Ureter (tissue), 1 donor: ENCODE data around the gene FBLN7. TPM values are rescaled to one million over a fixed set of nuclear protein-coding genes. Genes with fewer than 3 reads are reported as not detected.

Experiments
- DNase-seq: peaks from one replicate; pipeline ENCODE4 v3.0.0-alpha.2; 2020; ENCODE audit warnings: low spot score
- total RNA-seq: library from RNA; stranded (reverse); gene quantifications from one replicate; pipeline ENCODE4 v1.2.4, GENCODE V29; 2023
- donor health status: DM: yes; HTN: yes; CAD: no.

Gene FBLN7
- total RNA-seq, 1 donor from 2014 or later = 8.9 TPM

DNA sequence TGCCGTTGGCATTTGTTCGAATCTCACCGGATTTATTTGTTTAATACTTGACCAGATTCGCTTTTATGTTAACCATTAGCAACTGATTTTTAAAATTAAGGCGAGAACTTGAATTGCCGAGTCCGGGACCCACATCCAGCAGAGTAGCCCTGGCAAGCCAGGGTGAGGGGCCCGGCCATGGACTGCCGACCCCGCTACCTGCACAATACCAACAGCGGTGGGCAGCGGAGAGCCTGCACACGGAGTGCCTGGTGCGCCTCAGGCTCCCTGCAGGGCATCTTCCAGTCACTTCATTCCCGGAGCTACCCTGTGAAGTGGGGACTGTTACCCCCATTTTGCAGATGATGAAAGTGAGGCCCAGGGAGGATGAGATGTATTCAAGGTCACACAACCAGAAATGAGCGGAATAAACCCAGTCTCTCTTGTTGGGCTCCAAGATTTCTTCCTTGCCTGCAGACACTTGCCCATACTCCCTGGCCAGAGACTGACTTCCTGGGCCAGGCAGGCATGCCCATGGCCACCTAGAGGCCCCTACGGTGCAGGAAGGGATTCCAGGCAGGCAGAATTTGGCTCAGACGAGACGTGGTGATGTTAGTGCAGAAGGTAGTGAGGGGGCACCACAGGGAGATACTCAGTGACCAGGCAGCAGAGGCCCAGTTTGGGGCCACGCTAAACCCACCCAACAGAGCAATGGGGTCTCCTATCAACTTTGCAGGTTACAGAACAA lies 2.9 kb downstream of the FBLN7 start:
- no peak for DNase-seq

DNA sequence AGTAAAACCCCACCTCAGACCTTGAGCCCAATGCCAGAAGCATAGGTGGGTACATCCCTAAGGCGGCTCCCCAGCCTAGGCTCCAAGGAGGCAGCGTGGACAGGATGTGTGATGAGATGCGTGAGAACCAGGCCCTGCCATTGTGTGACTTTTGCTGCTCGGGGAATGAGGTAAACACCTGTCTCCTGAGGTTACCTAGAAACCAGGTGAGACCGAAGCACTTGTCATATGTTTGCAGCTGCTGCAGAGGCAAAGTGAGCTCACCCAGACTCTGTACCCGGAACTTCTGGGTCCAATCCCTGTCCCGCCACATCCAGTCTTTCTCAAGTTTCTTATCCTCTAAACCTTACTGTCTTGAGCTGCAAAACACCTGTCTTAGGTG lies 3.4 kb downstream of the FBLN7 start:
- no peak for DNase-seq

DNA sequence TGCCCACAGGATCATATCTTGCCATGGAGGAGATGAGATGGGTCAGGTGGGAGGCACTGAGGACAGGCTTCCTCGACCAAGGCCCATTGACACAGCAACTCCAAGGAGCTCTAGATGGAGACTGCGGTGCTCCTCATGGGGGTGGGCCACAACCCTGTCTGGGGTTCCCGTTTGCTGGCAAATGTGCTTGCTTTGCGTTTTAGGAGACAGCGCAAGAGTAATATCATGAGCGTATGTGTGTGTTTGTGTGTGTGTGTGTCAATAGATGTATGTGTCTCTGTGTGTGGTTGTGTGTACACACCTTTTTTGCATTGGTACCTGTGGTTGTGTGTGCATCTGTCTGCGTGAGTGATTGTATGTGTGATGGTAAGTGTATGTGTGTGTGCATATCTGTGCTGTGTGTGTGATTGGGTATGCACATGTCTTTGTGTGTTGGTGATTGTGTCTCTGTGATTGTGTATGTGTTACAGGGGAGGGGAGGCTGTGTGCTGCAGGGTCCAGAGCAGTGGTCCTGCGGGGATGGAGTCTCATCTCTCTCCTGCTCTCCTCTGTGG lies 4.4 kb downstream of the FBLN7 start:
- DNase-seq = no peak

GRCh38 chr2:112143150-112143549 lies 5.0 kb downstream of the FBLN7 start:
- DNase-seq = no peak

DNA sequence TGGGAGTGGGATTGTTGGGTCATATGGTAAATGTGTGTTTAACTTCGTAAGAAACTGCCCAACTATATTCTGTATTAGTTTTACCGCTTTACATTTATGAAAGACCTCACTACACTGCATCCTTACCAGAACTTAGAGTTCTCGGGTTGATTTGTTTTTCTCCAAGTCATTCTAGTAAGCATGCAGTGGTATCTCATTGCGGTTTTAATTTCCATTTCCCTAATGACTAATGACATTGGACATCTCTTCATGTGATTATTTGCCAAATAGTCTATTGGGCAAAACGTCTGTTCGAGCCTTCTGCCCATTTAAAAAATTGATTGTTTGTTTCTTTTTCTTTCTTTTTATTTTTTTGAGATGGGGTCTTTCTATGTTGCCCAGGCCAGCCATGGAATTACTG lies 6.8 kb downstream of the FBLN7 start:
- peak; percentile 15 for DNase-seq

GRCh38 chr2:112147382-112148168 lies 9.4 kb downstream of the FBLN7 start:
- DNase-seq = no peak

- DNase-seq = peak; percentile 9
These were observed 10.3 kb downstream of the FBLN7 start for GRCh38 chr2:112148477-112148876.

- peak; percentile 32 for DNase-seq
These were observed 11.0 kb downstream of the FBLN7 start for GRCh38 chr2:112149194-112149593.

GRCh38 chr2:112149866-112150435 lies 11.8 kb downstream of the FBLN7 start:
- DNase-seq = peak; percentile 26

GRCh38 chr2:112150447-112150846 lies 12.3 kb downstream of the FBLN7 start:
- no peak for DNase-seq

DNA sequence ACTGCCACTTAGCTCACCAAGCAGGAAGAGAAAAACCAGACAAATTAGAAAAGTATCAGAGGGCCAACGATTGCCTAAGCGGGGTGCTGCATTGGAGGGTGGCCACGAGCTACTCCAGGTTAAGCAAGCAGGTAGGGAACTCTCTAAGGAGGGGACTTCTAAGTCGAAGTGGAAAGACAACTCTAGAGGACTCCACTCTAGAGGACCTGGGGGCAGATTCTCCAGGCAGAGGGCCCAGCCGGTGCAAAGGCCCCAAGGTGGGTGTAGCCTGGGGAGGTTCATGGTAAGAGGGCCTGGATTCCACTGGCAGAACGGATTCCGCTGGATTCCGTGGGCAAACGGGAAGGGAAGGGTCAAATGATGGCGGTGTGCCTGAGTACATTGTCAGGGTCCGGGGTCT lies 12.7 kb downstream of the FBLN7 start:
- DNase-seq = no peak

DNA sequence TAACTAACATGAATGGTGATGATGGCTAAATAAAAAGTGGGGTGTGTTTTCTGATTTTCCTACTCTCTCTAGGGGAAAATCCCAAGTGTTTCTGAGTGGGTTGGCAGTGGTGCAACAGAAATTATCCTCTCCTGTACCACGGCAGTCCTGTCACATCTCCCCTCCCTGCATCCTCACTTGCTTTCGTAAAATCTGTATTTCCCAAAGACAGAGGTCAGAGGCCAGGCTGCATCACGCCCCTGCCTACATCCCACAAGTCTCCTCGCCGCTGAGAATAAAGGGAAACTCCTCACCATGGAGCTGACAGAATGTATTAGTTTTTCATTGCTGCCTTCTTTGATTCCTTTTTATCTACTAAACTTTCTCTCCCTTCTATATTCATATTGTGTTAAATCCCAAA lies 13.1 kb downstream of the FBLN7 start:
- peak; percentile 8 for DNase-seq

DNA sequence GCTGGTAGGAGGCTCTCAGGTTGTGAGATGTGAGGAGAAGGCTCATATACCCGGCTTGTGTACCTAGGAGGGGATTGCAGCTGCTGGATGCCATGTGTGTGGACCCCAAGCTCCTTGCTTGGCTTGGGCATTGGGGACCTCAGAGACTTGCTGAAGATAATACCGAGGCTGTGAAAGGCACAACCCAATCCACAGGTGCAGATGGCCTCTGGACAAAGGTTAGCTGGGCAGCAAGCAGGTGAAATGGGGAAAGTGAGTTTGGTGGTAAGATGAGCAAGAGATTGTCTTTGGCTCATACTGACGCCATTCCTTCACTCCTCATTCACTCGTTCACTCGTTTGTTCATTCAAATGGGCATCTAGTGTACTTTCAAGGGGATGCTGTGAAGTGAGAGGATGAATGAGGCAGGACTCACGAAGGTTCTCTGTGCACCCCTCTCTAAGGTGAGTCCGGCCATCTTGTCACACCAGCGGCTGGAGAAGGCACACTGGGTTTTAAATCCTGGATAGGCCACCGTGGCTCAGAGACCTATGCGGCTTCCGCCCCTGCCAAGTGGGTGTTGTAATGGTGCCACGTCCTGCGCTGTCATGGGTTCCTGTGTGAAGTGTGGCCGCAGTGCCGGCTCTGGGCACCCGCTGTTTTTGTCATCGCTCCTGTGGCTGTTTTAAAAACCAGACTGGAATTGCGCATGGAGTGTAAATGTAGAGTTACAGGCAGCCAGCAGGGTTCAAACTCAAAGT lies 13.7 kb downstream of the FBLN7 start:
- peak; percentile 20 for DNase-seq

DNA sequence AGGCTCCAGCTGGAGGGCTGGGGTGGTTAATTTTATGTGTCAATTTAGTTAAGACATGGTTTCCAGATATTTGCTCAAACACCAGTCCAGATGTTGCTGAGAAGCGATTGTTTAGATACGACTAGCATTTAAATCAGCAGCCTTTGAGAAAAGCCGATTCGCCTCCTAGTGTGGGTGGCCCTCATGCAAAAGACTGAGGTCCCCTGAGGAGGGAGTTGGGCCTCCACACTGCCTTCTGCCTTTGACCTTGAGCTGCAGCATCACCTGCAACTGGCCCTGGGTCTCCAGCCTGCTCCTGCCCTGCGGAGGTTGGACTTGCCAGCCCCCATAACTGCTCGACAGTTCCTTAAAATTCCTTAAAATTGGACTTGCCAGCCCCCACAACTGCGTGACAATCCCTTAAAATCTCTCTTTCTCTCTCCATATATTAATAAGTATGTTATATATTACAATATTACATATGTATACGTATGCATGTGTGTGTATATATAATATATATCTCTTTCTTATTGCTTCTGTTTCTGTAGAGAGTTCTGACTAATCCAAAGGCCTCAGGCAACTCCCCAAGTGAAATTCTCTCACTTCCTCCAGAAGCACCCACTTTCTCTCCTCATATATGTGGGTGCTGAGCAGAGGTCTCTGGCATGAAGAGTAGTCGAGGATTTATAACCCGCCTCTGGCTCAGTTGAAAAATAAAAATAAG lies 14.4 kb downstream of the FBLN7 start:
- peak; percentile 13 for DNase-seq

DNA sequence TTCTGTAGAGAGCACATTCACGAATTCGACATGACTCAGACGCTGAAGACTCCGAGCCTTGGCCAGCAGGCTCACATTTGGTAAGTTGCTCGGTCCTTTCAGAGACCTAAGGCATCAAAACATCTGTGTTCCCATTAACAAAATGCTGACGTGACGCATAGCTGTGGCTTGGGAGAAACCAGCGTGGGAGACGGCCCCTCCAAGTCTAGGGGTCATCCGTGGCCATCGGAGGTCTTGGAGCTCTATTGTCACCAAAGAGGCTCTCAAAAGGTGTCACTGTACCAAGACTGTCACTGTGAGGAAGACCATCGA lies 14.9 kb downstream of the FBLN7 start:
- no peak for DNase-seq

DNA sequence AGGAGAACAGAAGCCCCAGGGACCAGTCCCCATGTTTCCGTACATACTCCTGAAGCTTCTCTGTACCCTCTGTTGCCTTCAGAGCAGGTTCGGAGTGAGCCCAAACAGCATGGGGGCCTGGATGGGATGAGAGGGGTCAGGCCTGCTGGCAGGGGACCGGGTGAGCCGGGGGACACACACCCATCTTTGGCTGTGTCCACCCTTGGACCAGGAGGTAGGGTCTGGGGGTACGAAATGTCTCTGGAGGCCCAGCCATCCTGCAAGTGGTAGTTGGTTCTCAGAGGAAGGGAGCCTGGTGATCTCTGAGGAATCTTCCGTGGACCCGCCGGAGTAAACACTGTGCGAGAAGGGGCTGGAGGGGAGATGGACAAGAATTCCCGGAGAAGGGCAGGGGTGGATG lies 15.3 kb downstream of the FBLN7 start:
- DNase-seq = peak; percentile 34

DNA sequence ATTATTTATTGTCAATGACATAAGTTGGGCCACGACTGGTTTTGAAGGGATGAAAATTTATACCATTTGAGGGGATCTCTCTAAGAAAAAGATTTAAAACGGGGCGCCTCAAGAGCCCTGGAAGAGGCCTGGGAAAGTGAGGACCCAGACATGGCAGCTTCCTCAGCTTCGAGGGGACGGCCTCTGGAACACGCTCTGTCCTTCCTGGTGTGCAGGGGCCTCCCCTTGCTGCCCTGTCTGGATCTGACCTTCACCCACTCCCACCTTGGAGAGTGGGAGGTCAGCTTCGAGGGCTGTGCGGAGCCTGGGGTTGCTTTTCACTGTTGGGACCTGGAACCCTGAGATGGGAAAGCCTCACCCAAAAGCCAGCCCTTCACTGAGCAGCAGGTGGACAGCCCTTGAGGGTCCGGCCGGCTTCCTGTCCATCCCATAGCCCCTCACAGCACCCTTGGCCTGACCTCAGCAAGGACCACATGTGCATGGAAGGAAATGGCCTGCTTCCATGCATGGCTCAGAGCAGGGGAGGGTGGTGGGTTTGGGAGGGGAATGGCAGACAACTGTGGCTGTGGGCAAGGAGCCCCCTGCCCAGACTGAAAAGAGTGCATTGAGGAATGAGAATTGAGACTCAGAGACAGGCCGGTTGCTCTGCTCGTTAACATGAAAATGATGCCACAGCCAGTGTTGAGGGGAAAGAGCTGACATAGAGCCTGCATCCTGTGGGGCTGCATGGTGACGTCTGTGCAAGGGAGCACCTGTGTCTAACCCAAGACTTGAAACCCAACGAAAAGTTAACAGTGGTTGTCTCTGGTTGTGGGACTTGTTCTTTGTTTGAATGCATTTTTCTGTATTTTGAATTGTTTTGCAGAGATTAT lies 16.3 kb downstream of the FBLN7 start:
- DNase-seq = peak; percentile 35

DNA sequence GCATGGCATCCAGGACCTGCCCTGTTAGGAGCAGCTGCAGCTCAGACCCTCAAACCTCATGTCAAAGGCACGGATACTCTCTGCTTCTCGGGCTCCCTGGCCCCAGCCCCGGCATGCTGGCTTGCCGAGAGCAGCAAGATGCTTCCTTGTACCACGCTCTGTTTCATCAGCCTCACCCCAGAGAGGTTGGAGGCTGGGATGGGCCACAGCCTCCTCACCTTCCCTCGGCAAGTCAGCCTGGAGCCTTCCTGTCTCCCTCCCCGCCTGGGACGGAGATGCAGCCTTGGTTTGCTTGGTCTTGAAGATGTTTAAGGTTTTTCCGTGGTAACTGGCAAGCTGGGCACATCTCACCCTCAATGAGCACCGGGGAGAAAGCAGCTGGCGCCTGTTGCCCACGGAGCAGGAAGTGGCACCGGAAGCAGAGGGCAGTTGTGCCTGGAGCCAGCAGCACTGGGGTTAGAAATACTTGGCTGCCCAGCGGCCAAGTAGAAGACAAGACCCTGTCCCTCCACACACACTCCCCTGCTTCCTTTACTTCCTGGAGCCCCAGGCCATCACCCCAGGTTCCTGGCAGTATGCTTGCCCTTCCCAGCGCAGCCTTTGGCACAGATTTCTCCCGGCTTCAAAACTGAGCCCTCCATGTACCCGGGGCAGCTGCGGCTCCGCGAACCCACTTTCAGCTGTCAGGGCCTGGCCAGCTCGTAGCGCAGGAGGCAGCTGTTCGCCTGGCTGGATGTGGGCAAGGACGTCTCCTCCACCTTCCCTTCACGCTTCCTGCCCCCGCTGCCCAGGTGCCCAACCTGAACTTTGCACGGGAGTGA lies 17.4 kb downstream of the FBLN7 start:
- peak; percentile 37 for DNase-seq

DNA sequence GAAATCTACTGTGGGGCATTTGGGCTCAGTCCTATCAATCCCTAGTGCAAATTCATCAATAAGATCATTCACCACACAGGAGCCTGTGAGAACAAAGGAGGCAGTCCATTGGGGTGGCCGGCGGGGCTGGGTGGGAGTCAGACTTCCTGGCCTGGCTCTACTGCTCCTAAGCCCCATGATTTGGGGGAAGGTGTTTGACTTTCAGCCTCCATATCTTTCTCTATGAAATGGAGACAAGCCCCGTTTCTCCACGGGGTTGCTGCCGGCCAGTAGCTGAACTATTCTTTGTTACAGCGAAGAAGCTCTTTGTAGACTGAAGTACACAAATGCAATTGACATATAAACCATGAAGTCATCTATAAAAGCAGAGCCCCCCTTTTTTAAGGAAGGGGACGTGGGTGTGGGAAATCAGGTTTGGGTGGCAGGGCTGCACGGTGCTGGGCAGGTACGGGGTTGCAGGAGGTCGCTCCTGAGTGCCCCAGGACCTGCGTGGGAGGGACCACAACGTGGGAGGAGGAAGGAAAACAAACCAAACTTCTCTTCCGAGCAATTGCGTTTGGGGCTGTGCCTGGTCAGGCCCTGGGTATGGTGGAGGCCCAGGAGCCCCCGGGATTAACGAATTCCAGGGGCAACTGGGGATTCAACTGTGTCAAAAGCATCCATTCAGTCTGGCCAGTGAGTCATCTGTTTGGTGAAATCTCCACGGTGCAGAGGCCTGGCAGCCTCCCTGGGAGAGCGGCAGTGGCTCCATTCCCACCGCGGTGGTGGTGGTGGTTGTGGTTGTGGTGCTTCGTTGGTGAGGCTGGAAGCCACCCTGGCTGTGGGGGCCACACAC lies 18.2 kb downstream of the FBLN7 start:
- DNase-seq = peak; percentile 39
